B cell (primary cell): ENCODE results near the gene ELMO3. TPM values are rescaled to one million over a fixed set of nuclear protein-coding genes. Genes with fewer than 3 reads are reported as not detected.

ENCODE experiments used
- ATAC-seq: fragments of 200-7000 bp; cut with Tn5 transposase; one replicate; pipeline ENCODE4 v1.10.0; 2021; ENCODE audit warnings: low read depth, mild to moderate bottlenecking, moderate number of reproducible peaks, moderate library complexity
- CTCF ChIA-PET: fragments of 350-600 bp; sonication (Branson Sonifier 250); formaldehyde crosslinking; loops from one replicate; lab custom pipeline; 2021; ENCODE audit warnings: antibody characterized with exemption, inconsistent platforms; lab: Charles Lee
- POLR2A ChIA-PET: fragments of 350-600 bp; sonication (Branson Sonifier 250); formaldehyde crosslinking; loops from one replicate; lab custom pipeline; 2021; ENCODE audit warnings: antibody characterized with exemption; lab: Charles Lee
- DNase-seq: peaks from one replicate; pipeline ENCODE4 v3.0.0; 2013
- H2AFZ ChIP-seq: 2 replicates; pipeline ENCODE4 v1.6.1; 2012; ENCODE audit warnings: mild to moderate bottlenecking, low read depth, low read length; ENCODE audit not compliant: insufficient read depth, poor library complexity, severe bottlenecking
- H3K27ac ChIP-seq, 2 donors: 1 replicate in 1 of 2; 2 replicates in 1 of 2; pipeline ENCODE4 v1.5.1; 2012 to 2013; ENCODE audit warnings: low read length in 2 of 2, mild to moderate bottlenecking in 2 of 2, moderate library complexity in 1 of 2
- H3K27me3 ChIP-seq, 4 experiments: fragments of 200-600 bp in 1 of 4; sonication (generic) in 1 of 4; replicated peaks in 1 of 4; 1 replicate in 2 of 4; 2 replicates in 2 of 4; pipeline versions ENCODE4 v1.6.1 to v1.7.0; 2013 to 2016; ENCODE audit warnings: low read length in 3 of 4, mild to moderate bottlenecking in 2 of 4, mixed read lengths in 1 of 4, moderate library complexity in 1 of 4; ENCODE audit not compliant: insufficient read depth in 4 of 4, control insufficient read depth in 3 of 4; ENCODE audit errors: control extremely low read depth in 1 of 4
- H3K36me3 ChIP-seq, 2 experiments: replicated peaks in 1 of 2; 1 replicate in 1 of 2; 2 replicates in 1 of 2; pipeline versions ENCODE4 v1.6.1 to v1.7.1; 2013; ENCODE audit warnings: low read length in 1 of 2; ENCODE audit not compliant: insufficient read depth in 2 of 2, control insufficient read depth in 1 of 2; ENCODE audit errors: control extremely low read depth in 1 of 2, extremely low read depth in 1 of 2
- H3K4me1 ChIP-seq, 2 donors: fragments of 200-600 bp in 1 of 2; sonication (generic) in 1 of 2; 1 replicate in 1 of 2; 2 replicates in 1 of 2; pipeline versions ENCODE4 v1.5.1 to v1.6.1; 2013 to 2017; ENCODE audit warnings: low read length in 2 of 2; ENCODE audit not compliant: control insufficient read depth in 2 of 2, insufficient read depth in 2 of 2
- H3K4me2 ChIP-seq: replicated peaks from 2 replicates; pipeline ENCODE3; 2012; ENCODE audit warnings: mild to moderate bottlenecking, low read depth, low read length; ENCODE audit not compliant: poor library complexity, severe bottlenecking
- H3K4me3 ChIP-seq, 5 experiments: fragments of 200-600 bp in 1 of 5; sonication (generic) in 1 of 5; 1 replicate in 3 of 5; 2 replicates in 2 of 5; pipeline versions ENCODE4 v1.5.1 to v1.7.0; 2011 to 2016; ENCODE audit warnings: low read length in 4 of 5, mild to moderate bottlenecking in 4 of 5, low read depth in 2 of 5, control low read depth in 1 of 5, moderate library complexity in 1 of 5; ENCODE audit not compliant: insufficient read depth in 1 of 5; ENCODE audit errors: control extremely low read depth in 1 of 5, extremely low read depth in 1 of 5
- H3K79me2 ChIP-seq: fragments of 200-600 bp; sonication (generic); one replicate; pipeline ENCODE4 v1.6.0; 2016; ENCODE audit warnings: low read length; ENCODE audit not compliant: control insufficient read depth, insufficient read depth
- H3K9ac ChIP-seq: fragments of 200-600 bp; sonication (generic); 2 replicates; pipeline ENCODE4 v1.6.1; 2017; ENCODE audit warnings: mild to moderate bottlenecking, low read length, moderate library complexity
- H3K9me3 ChIP-seq, 3 donors: one replicate each; pipeline versions ENCODE4 v1.6.1 to v1.7.1; 2013; ENCODE audit warnings: low read length in 2 of 3; ENCODE audit not compliant: control insufficient read depth in 2 of 3, insufficient read depth in 1 of 3; ENCODE audit errors: control extremely low read depth in 1 of 3
- H4K20me1 ChIP-seq: 2 replicates; pipeline ENCODE4 v1.6.0; 2012; ENCODE audit warnings: mild to moderate bottlenecking, low read length; ENCODE audit not compliant: insufficient read depth, control insufficient read depth, poor library complexity, severe bottlenecking
- H3K27ac Mint-ChIP-seq: one replicate; pipeline ENCODE4 v1.8.0; 2021; ENCODE audit warnings: mixed read lengths
- H3K27me3 Mint-ChIP-seq: one replicate; pipeline ENCODE4 v1.8.0; 2021; ENCODE audit warnings: mixed read lengths
- H3K4me1 Mint-ChIP-seq: one replicate; pipeline ENCODE4 v1.8.0; 2021; ENCODE audit warnings: mixed read lengths
- H3K4me3 Mint-ChIP-seq: one replicate; pipeline ENCODE4 v1.8.0; 2021; ENCODE audit warnings: mixed read lengths
- H3K9me3 Mint-ChIP-seq: one replicate; pipeline ENCODE4 v1.8.0; 2022; ENCODE audit warnings: mixed read lengths; ENCODE audit not compliant: insufficient read depth
- CTCF ChIP-seq: fragments of 200-600 bp; IDR thresholded peaks from one replicate; pipeline ENCODE4 v1.8.0; 2022; ENCODE audit warnings: antibody characterized with exemption, mild to moderate bottlenecking
- EZH2 ChIP-seq: IDR thresholded peaks from 2 replicates; pipeline ENCODE4 v1.6.1; 2012; ENCODE audit warnings: borderline replicate concordance, low read depth, mild to moderate bottlenecking, moderate library complexity, low read length; ENCODE audit not compliant: insufficient read depth, poor library complexity, severe bottlenecking
- WGBS: methylation state at CpG from one replicate; pipeline ENCODE4 v1.1.5; 2013; ENCODE audit warnings: missing lambda C conversion rate; ENCODE audit not compliant: insufficient coverage; 5-methylcytosine and 5-hydroxymethylcytosine counted together
- intact Hi-C: fragments of 100-400 bp; cut with micrococcal nuclease; formaldehyde crosslinking; loops from one replicate; pipeline ENCODE4 v1.10.0; 2022
- polyA plus RNA-seq: library from polyadenylated mRNA; depleted of rRNA; stranded (reverse); fragments of >200 nt; gene quantifications from 2 replicates; pipeline ENCODE4 v1.2.3, GENCODE V29; 2012
- total RNA-seq, 2 donors: library from RNA; stranded (reverse); fragments of 120-200 nt in 1 of 2; gene quantifications; 1 replicate in 1 of 2; 2 replicates in 1 of 2; pipeline versions ENCODE4 v1.2.3 to v1.2.4, GENCODE V29; 2013 to 2022

The ELMO3 gene
- total and polyA plus RNA-seq, 2 donors (not counting 1 experiment from before 2014, with no cell fraction given): 9.1 to 9.6 TPM

- no peak overlapping the region for H3K9ac ChIP-seq
Measured at GRCh38 chr16:67154578-67155294, 44.2 kb upstream of the ELMO3 start.

More at GRCh38 chr16:67154578-67155294, 44.2 kb upstream of the ELMO3 start:
- TF ChIP-seq CTCF (no peak), EZH2 (no peak)
- Mint-ChIP-seq H3K27ac (no peak overlapping the region), H3K27me3 (peaks cover 4% of the 10 kb centered on the region), H3K4me1 (peaks cover 48% of the 10 kb centered on the region), H3K9me3 (no peaks in the 10 kb centered on the region), H3K4me3 (peak overlapping the region; percentile 72)
- Histone ChIP-seq H3K79me2 (no peaks in the 10 kb centered on the region), H4K20me1 (peaks cover 51% of the 10 kb centered on the region), H3K27me3 (peaks cover 0 to 25% (median 7%) of the 10 kb centered on the region in 4 experiments), H3K36me3 (no peaks in the 10 kb centered on the region), H3K4me2 (peak overlapping the region; percentile 71), H3K4me1 (peaks cover 37 to 46% of the 10 kb centered on the region in 2 donors), H3K9me3 (peaks cover 0 to 10% (median 0%) of the 10 kb centered on the region in 3 donors), H3K27ac (no peak overlapping the region), H2AFZ (peak overlapping the region; percentile 9), H3K4me3 (peak overlapping the region in 2 of 5 experiments; percentile 8 to 29)
- 56% methylated on average over 53 of the region's 61 CpGs for WGBS
- ChIA-PET POLR2A (interaction anchor here (0.5 to 1.0 kb wide), 4 partner anchors 9 to 239 kb away, joined by 3 to 9 read pairs (median 4); no protein-coding TSS in a partner anchor), CTCF (interaction anchor here (0.6 to 2.6 kb wide), 61 partner anchors 9 to 597 kb away, joined by 3 to 27 read pairs (median 4); partner anchors contain the start of genes ATP6V0D1, CBFB, CES3 and NOL3)
- DNase-seq (peak; percentile 35), ATAC-seq (no peak)
- intact Hi-C loops: loop anchor here (1.0 to 2.0 kb wide), 4 partner anchors 45 to 207 kb away; partner anchors contain the start of gene PHAF1
